ENCODE measurements around the gene DUS1L.
A peak's percentile ranks its signal among the peaks of the same experiment; 100 is the strongest.

The DUS1L gene

GRCh38 chr17:82020572-82021106 lies 45.0 kb downstream of the DUS1L start:
- no peak for DNase-seq (ENCODE audit: extremely low read depth, insufficient read length)
- no peak for TF ChIP-seq CTCF (IDR thresholded peaks at IDR 0.05; ENCODE audit: insufficient read depth, low read length, poor library complexity, severe bottlenecking)
- no peaks in the 10 kb centered on the region for H3K27me3 ChIP-seq (replicated peaks; ENCODE audit: control insufficient read depth, insufficient read depth, low read length)
- H3K4me3 ChIP-seq (replicated peaks; ENCODE audit: low read depth, low read length) = peak overlapping the region; percentile 8
- H3K36me3 ChIP-seq (ENCODE audit: control insufficient read depth, insufficient read depth, low read length) = no peaks in the 10 kb centered on the region; the same call in none of the 2 replicates

GRCh38 chr17:82019690-82020571 lies 45.7 kb downstream of the DUS1L start:
- no peaks in the 10 kb centered on the region; the same call in none of the 2 replicates for H3K36me3 ChIP-seq (ENCODE audit: control insufficient read depth, insufficient read depth, low read length)
- H3K27me3 ChIP-seq (replicated peaks; ENCODE audit: control insufficient read depth, insufficient read depth, low read length) = no peaks in the 10 kb centered on the region

GRCh38 chr17:82018989-82019689 lies 46.5 kb downstream of the DUS1L start:
- DNase-seq (ENCODE audit: extremely low read depth, insufficient read length) = no peak
- Histone ChIP-seq H3K36me3 (ENCODE audit: control insufficient read depth, insufficient read depth, low read length) (no peaks in the 10 kb centered on the region; the same call in none of the 2 replicates), H3K27me3 (replicated peaks; ENCODE audit: control insufficient read depth, insufficient read depth, low read length) (no peaks in the 10 kb centered on the region), H3K4me3 (replicated peaks; ENCODE audit: low read depth, low read length) (no peak overlapping the region)
- TF ChIP-seq CTCF (IDR thresholded peaks at IDR 0.05; ENCODE audit: insufficient read depth, low read length, poor library complexity, severe bottlenecking) = no peak

More at GRCh38 chr17:82019690-82020571, 45.7 kb downstream of the DUS1L start:
- TF ChIP-seq CTCF (IDR thresholded peaks at IDR 0.05; ENCODE audit: insufficient read depth, low read length, poor library complexity, severe bottlenecking) = peak; percentile 92
- no peak overlapping the region for H3K4me3 ChIP-seq (replicated peaks; ENCODE audit: low read depth, low read length)
- DNase-seq (ENCODE audit: extremely low read depth, insufficient read length) = peak; percentile 61

- Histone ChIP-seq H3K4me3 (replicated peaks; ENCODE audit: low read depth, low read length) (no peak overlapping the region), H3K27me3 (replicated peaks; ENCODE audit: control insufficient read depth, insufficient read depth, low read length) (no peaks in the 10 kb centered on the region), H3K36me3 (ENCODE audit: control insufficient read depth, insufficient read depth, low read length) (no peaks in the 10 kb centered on the region; the same call in none of the 2 replicates)
- TF ChIP-seq CTCF (IDR thresholded peaks at IDR 0.05; ENCODE audit: insufficient read depth, low read length, poor library complexity, severe bottlenecking) = no peak
- no peak for DNase-seq (ENCODE audit: extremely low read depth, insufficient read length)
Observed at GRCh38 chr17:82018152-82018988, 47.2 kb downstream of the DUS1L start.

GRCh38 chr17:82017612-82018151 lies 47.9 kb downstream of the DUS1L start:
- no peaks in the 10 kb centered on the region; the same call in none of the 2 replicates for H3K36me3 ChIP-seq (ENCODE audit: control insufficient read depth, insufficient read depth, low read length)
- H3K27me3 ChIP-seq (replicated peaks; ENCODE audit: control insufficient read depth, insufficient read depth, low read length) = no peaks in the 10 kb centered on the region
- no peak for DNase-seq (ENCODE audit: extremely low read depth, insufficient read length)
- H3K4me3 ChIP-seq (replicated peaks; ENCODE audit: low read depth, low read length) = no peak overlapping the region
- no peak for TF ChIP-seq CTCF (IDR thresholded peaks at IDR 0.05; ENCODE audit: insufficient read depth, low read length, poor library complexity, severe bottlenecking)

All from GM06990 (cell line).